Measurements from ENCODE around the gene ARHGEF5.

GRCh38 chr7:144391014-144391413, 35.8 kb downstream of the ARHGEF5 start:
- TF ChIP-seq POLR2AphosphoS5 (IDR thresholded peaks at IDR 0.05) (no peak), CTCF (IDR thresholded peaks at IDR 0.05) (no peak)

All from suprapubic skin (tissue), 3 donors.